ENCODE data around the gene APOA5.
"Not testable (repeated sequence)": the region's sequence is repeated elsewhere in the genome, so short reads cannot be mapped to it uniquely, and the experiment has no call there.

The APOA5 gene

GRCh38 chr11:116808262-116809175, 16.8 kb upstream of the APOA5 start:
- TF ChIP-seq, protein P1, sequence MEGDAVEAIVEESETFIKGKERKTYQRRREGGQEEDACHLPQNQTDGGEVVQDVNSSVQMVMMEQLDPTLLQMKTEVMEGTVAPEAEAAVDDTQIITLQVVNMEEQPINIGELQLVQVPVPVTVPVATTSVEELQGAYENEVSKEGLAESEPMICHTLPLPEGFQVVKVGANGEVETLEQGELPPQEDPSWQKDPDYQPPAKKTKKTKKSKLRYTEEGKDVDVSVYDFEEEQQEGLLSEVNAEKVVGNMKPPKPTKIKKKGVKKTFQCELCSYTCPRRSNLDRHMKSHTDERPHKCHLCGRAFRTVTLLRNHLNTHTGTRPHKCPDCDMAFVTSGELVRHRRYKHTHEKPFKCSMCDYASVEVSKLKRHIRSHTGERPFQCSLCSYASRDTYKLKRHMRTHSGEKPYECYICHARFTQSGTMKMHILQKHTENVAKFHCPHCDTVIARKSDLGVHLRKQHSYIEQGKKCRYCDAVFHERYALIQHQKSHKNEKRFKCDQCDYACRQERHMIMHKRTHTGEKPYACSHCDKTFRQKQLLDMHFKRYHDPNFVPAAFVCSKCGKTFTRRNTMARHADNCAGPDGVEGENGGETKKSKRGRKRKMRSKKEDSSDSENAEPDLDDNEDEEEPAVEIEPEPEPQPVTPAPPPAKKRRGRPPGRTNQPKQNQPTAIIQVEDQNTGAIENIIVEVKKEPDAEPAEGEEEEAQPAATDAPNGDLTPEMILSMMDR (IDR thresholded peaks at IDR 0.05) = no peak
- no peak overlapping the region for H3K4me2 ChIP-seq (ENCODE audit: low read length)
- H3K27me3 ChIP-seq (ENCODE audit: control insufficient read depth, insufficient read depth, low read length) = no peaks in the 10 kb centered on the region
- H3K36me3 ChIP-seq (ENCODE audit: control insufficient read depth, insufficient read depth, low read length) = no peaks in the 10 kb centered on the region
- no peak overlapping the region for H3K27ac ChIP-seq
- H3K9me3 ChIP-seq (ENCODE audit: control insufficient read depth, low read length) = no peaks in the 10 kb centered on the region
- no peak overlapping the region for H3K4me3 ChIP-seq (ENCODE audit: low read depth, low read length)
- no peaks in the 10 kb centered on the region for H3K79me2 ChIP-seq
- no peak overlapping the region for H2AFZ ChIP-seq
- no peaks in the 10 kb centered on the region for H3K4me1 ChIP-seq
- no peak overlapping the region for H3K9ac ChIP-seq

- no peak overlapping the region for H2AFZ ChIP-seq
- no peak overlapping the region for H3K4me2 ChIP-seq (ENCODE audit: low read length)
- no peak overlapping the region for H3K27ac ChIP-seq
- H3K9me3 ChIP-seq (ENCODE audit: control insufficient read depth, low read length) = no peaks in the 10 kb centered on the region
- H3K4me1 ChIP-seq = no peaks in the 10 kb centered on the region
- TF ChIP-seq, protein P1 (IDR thresholded peaks at IDR 0.05) = no peak
- H3K9ac ChIP-seq = no peak overlapping the region
- no peaks in the 10 kb centered on the region for H3K79me2 ChIP-seq
- no peak overlapping the region for H3K4me3 ChIP-seq (ENCODE audit: low read depth, low read length)
- H3K36me3 ChIP-seq (ENCODE audit: control insufficient read depth, insufficient read depth, low read length) = no peaks in the 10 kb centered on the region
- no peaks in the 10 kb centered on the region for H3K27me3 ChIP-seq (ENCODE audit: control insufficient read depth, insufficient read depth, low read length)
Observed at GRCh38 chr11:116807601-116808261, 16.1 kb upstream of the APOA5 start.

GRCh38 chr11:116804001-116804400, 12.3 kb upstream of the APOA5 start:
- H3K79me2 ChIP-seq = no peaks in the 10 kb centered on the region
- H3K9me3 ChIP-seq (ENCODE audit: control insufficient read depth, low read length) = no peaks in the 10 kb centered on the region
- no peak overlapping the region for H3K9ac ChIP-seq
- no peak overlapping the region for H2AFZ ChIP-seq
- no peak overlapping the region for H3K4me3 ChIP-seq (ENCODE audit: low read depth, low read length)
- no peak overlapping the region for H3K27ac ChIP-seq
- TF ChIP-seq, protein P1 (IDR thresholded peaks at IDR 0.05) = no peak
- H3K4me1 ChIP-seq = no peaks in the 10 kb centered on the region
- no peaks in the 10 kb centered on the region for H3K27me3 ChIP-seq (ENCODE audit: control insufficient read depth, insufficient read depth, low read length)
- H3K4me2 ChIP-seq (ENCODE audit: low read length) = no peak overlapping the region
- no peaks in the 10 kb centered on the region for H3K36me3 ChIP-seq (ENCODE audit: control insufficient read depth, insufficient read depth, low read length)

DNA sequence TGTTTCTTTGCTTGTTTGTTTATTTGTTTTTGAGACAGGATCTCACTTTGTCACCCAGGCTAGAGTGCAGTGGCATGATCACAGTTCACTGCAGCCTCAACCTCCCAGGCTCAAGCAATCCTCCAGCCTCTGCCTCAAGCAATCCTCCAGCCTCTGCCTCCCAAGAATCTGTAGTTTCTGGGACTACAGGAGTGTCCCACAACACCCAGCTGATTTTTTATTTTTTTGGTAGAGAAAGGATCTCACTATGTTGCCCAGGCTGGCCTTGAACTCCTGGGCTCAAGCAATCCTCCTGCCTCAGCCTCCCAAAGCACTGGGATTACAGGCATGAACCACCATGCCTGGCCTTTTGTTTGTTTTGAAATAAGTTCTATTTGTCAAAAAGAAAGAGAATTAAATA, 10.0 kb upstream of the APOA5 start:
- not testable (repeated sequence) for H3K9me3 ChIP-seq (ENCODE audit: control insufficient read depth, low read length); H3K4me3 ChIP-seq (ENCODE audit: low read depth, low read length); H3K79me2 ChIP-seq; H3K4me2 ChIP-seq (ENCODE audit: low read length); H2AFZ ChIP-seq; H3K36me3 ChIP-seq (ENCODE audit: control insufficient read depth, insufficient read depth, low read length); H3K4me1 ChIP-seq; H3K27ac ChIP-seq; H3K9ac ChIP-seq; H3K27me3 ChIP-seq (ENCODE audit: control insufficient read depth, insufficient read depth, low read length)

- Histone ChIP-seq H3K4me1 (no peaks in the 10 kb centered on the region), H3K27me3 (ENCODE audit: control insufficient read depth, insufficient read depth, low read length) (no peaks in the 10 kb centered on the region), H3K4me2 (ENCODE audit: low read length) (no peak overlapping the region), H3K9ac (no peak overlapping the region), H3K9me3 (ENCODE audit: control insufficient read depth, low read length) (no peaks in the 10 kb centered on the region), H3K27ac (no peak overlapping the region), H3K36me3 (ENCODE audit: control insufficient read depth, insufficient read depth, low read length) (no peaks in the 10 kb centered on the region), H2AFZ (no peak overlapping the region), H3K79me2 (no peaks in the 10 kb centered on the region), H3K4me3 (ENCODE audit: low read depth, low read length) (no peak overlapping the region)
- TF ChIP-seq, protein P1 (IDR thresholded peaks at IDR 0.05) = no peak
Observed at GRCh38 chr11:116800610-116801009, 8.9 kb upstream of the APOA5 start.
